OCI-LY3 (cell line): Measurements from ENCODE around the gene NR1I2.

Experiments
- H2AFZ ChIP-seq: fragments of 200-600, 300-600 bp; shearing (Covaris generic); 2 replicates; pipeline ENCODE4 v1.6.0; 2014; ENCODE audit warnings: antibody characterized with exemption, low read depth, low read length
- H3K27ac ChIP-seq: fragments of 200-600, 300-600 bp; sonication (generic); 2 replicates; pipeline ENCODE4 v1.5.1; 2014; ENCODE audit warnings: mild to moderate bottlenecking, low read length, moderate library complexity, mixed read lengths
- H3K27me3 ChIP-seq: fragments of 200-600, 300-600 bp; sonication (generic); 2 replicates; pipeline ENCODE4 v1.6.1; 2014; ENCODE audit warnings: low read depth, low read length, mixed read lengths
- H3K36me3 ChIP-seq: fragments of 200-600, 300-600 bp; sonication (generic); replicated peaks from 2 replicates; pipeline ENCODE3; 2014; ENCODE audit warnings: low read depth, low read length, mixed read lengths
- H3K4me1 ChIP-seq: fragments of 300-600, 200-600 bp; sonication (generic); 2 replicates; pipeline ENCODE4 v1.6.1; 2014; ENCODE audit warnings: low read length, mixed read lengths
- H3K4me2 ChIP-seq: fragments of 200-600, 300-600 bp; sonication (generic); 2 replicates; pipeline ENCODE4 v1.6.1; 2014; ENCODE audit warnings: low read length, mixed read lengths
- H3K4me3 ChIP-seq: fragments of 300-600, 200-600 bp; sonication (generic); 2 replicates; pipeline ENCODE4 v1.5.1; 2014; ENCODE audit warnings: antibody characterized with exemption, mild to moderate bottlenecking, low read length, moderate library complexity
- H3K79me2 ChIP-seq: fragments of 300-600, 200-600 bp; shearing (Covaris generic); 2 replicates; pipeline ENCODE4 v1.6.1; 2014; ENCODE audit warnings: mild to moderate bottlenecking, low read length, mixed read lengths
- H3K9ac ChIP-seq: fragments of 300-600, 200-600 bp; shearing (Covaris generic); 2 replicates; pipeline ENCODE4 v1.6.0; 2014; ENCODE audit warnings: mild to moderate bottlenecking, low read length, moderate library complexity
- H3K9me3 ChIP-seq: fragments of 200-600, 300-600 bp; shearing (Covaris generic); 2 replicates; pipeline ENCODE4 v1.6.1; 2014; ENCODE audit warnings: low read length, mixed read lengths; ENCODE audit not compliant: insufficient read depth
- H4K20me1 ChIP-seq: fragments of 200-600, 300-600 bp; sonication (generic); 2 replicates; pipeline ENCODE4 v1.6.1; 2016; ENCODE audit warnings: low read length, mixed read lengths; ENCODE audit not compliant: insufficient read depth
- EZH2phosphoT487 ChIP-seq: fragments of 200-600 bp; shearing (Covaris generic); IDR thresholded peaks from 2 replicates; pipeline ENCODE4 v1.6.1; 2018; ENCODE audit warnings: antibody characterized with exemption, mixed run types, low read depth
- TF ChIP-seq, protein P1 (sequence below): fragments of 200-600, 300-600 bp; sonication (generic); IDR thresholded peaks from 2 replicates; pipeline ENCODE4 v1.5.1; 2014; ENCODE audit warnings: antibody characterized with exemption, low read length, low read depth

Gene NR1I2

GRCh38 chr3:119849126-119849525 is 67.2 kb downstream of the NR1I2 start:
- no peaks in the 10 kb centered on the region for H3K79me2 ChIP-seq
- H3K9me3 ChIP-seq, result no peaks in the 10 kb centered on the region

DNA sequence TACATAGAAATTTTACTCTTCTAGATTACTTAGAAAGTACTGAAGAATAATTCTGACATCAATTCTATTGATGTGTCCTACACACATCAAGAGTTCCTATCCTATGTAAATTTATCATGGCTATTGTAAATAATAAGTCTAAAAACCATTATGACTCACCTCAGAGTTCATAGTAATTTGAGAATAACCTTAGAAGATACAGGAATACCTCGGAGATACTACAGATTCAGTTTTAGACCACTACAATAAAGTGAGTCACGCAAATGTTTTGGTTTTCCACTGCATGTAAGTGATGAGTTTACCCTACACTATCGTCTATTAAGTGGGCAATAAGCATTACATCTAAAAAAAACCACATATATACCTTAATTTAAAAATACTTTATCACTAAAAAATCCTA is 74.8 kb downstream of the NR1I2 start:
- no peak overlapping the region for H3K4me3 ChIP-seq
- H3K36me3 ChIP-seq, result peaks cover 17% of the 10 kb centered on the region
- no peaks in the 10 kb centered on the region for H4K20me1 ChIP-seq
- no peaks in the 10 kb centered on the region for H3K4me1 ChIP-seq
- no peak overlapping the region for H3K9ac ChIP-seq
- no peaks in the 10 kb centered on the region for H3K79me2 ChIP-seq
- TF ChIP-seq, protein P1, sequence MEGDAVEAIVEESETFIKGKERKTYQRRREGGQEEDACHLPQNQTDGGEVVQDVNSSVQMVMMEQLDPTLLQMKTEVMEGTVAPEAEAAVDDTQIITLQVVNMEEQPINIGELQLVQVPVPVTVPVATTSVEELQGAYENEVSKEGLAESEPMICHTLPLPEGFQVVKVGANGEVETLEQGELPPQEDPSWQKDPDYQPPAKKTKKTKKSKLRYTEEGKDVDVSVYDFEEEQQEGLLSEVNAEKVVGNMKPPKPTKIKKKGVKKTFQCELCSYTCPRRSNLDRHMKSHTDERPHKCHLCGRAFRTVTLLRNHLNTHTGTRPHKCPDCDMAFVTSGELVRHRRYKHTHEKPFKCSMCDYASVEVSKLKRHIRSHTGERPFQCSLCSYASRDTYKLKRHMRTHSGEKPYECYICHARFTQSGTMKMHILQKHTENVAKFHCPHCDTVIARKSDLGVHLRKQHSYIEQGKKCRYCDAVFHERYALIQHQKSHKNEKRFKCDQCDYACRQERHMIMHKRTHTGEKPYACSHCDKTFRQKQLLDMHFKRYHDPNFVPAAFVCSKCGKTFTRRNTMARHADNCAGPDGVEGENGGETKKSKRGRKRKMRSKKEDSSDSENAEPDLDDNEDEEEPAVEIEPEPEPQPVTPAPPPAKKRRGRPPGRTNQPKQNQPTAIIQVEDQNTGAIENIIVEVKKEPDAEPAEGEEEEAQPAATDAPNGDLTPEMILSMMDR, result no peak
- no peak for TF ChIP-seq EZH2phosphoT487
- H2AFZ ChIP-seq, result no peak overlapping the region
- no peaks in the 10 kb centered on the region for H3K27me3 ChIP-seq
- no peak overlapping the region for H3K4me2 ChIP-seq
- no peak overlapping the region for H3K27ac ChIP-seq
- H3K9me3 ChIP-seq, result no peaks in the 10 kb centered on the region

More at GRCh38 chr3:119849126-119849525, 67.2 kb downstream of the NR1I2 start:
- H3K4me3 ChIP-seq, result no peak overlapping the region
- no peaks in the 10 kb centered on the region for H3K4me1 ChIP-seq
- H3K9ac ChIP-seq, result no peak overlapping the region
- no peaks in the 10 kb centered on the region for H3K27me3 ChIP-seq
- no peaks in the 10 kb centered on the region for H4K20me1 ChIP-seq
- TF ChIP-seq, protein P1, result no peak
- no peak for TF ChIP-seq EZH2phosphoT487
- H3K4me2 ChIP-seq, result no peak overlapping the region
- H3K27ac ChIP-seq, result no peak overlapping the region
- no peaks in the 10 kb centered on the region for H3K36me3 ChIP-seq
- H2AFZ ChIP-seq, result no peak overlapping the region

- Histone ChIP-seq H3K9ac (no peak overlapping the region), H3K27ac (no peak overlapping the region), H3K36me3 (peaks cover 28% of the 10 kb centered on the region), H3K4me3 (no peak overlapping the region), H3K27me3 (no peaks in the 10 kb centered on the region), H3K4me2 (no peak overlapping the region), H4K20me1 (no peaks in the 10 kb centered on the region), H3K79me2 (no peaks in the 10 kb centered on the region), H2AFZ (no peak overlapping the region), H3K9me3 (no peaks in the 10 kb centered on the region), H3K4me1 (no peaks in the 10 kb centered on the region)
- TF ChIP-seq, protein P1, result no peak
- TF ChIP-seq EZH2phosphoT487, result no peak
Measured at GRCh38 chr3:119858957-119859356, 77.1 kb downstream of the NR1I2 start.

- TF ChIP-seq, protein P1, result no peak
- no peak for TF ChIP-seq EZH2phosphoT487
- H3K4me2 ChIP-seq, result no peak overlapping the region
- no peaks in the 10 kb centered on the region for H4K20me1 ChIP-seq
- no peaks in the 10 kb centered on the region for H3K79me2 ChIP-seq
- H3K27ac ChIP-seq, result no peak overlapping the region
- no peaks in the 10 kb centered on the region for H3K9me3 ChIP-seq
- no peak overlapping the region for H3K4me3 ChIP-seq
- no peak overlapping the region for H2AFZ ChIP-seq
- H3K9ac ChIP-seq, result no peak overlapping the region
- H3K27me3 ChIP-seq, result no peaks in the 10 kb centered on the region
- H3K4me1 ChIP-seq, result no peaks in the 10 kb centered on the region
- peaks cover 28% of the 10 kb centered on the region for H3K36me3 ChIP-seq
Measured at GRCh38 chr3:119859728-119860127, 77.8 kb downstream of the NR1I2 start.
